Neural cell (in vitro differentiated cells): ENCODE data around the gene SLC2A6.

Source experiments
- EP300 ChIP-seq: fragments of 450-650 bp; conservative IDR thresholded peaks from 2 replicates; pipeline ENCODE4 v1.6.1; 2014; ENCODE audit warnings: antibody characterized with exemption, mild to moderate bottlenecking, moderate library complexity; ENCODE audit not compliant: poor library complexity, severe bottlenecking
- MXI1 ChIP-seq: fragments of 450-650 bp; conservative IDR thresholded peaks from 2 replicates; pipeline ENCODE4 v1.6.1; 2014; ENCODE audit warnings: antibody characterized with exemption, mild to moderate bottlenecking; ENCODE audit not compliant: poor library complexity, severe bottlenecking
- TF ChIP-seq, protein P1 (sequence below): fragments of 450-650 bp; IDR thresholded peaks from 2 replicates; pipeline ENCODE4 v1.5.1; 2014; ENCODE audit warnings: antibody characterized with exemption, mild to moderate bottlenecking, moderate library complexity; ENCODE audit not compliant: poor library complexity, severe bottlenecking

DNA sequence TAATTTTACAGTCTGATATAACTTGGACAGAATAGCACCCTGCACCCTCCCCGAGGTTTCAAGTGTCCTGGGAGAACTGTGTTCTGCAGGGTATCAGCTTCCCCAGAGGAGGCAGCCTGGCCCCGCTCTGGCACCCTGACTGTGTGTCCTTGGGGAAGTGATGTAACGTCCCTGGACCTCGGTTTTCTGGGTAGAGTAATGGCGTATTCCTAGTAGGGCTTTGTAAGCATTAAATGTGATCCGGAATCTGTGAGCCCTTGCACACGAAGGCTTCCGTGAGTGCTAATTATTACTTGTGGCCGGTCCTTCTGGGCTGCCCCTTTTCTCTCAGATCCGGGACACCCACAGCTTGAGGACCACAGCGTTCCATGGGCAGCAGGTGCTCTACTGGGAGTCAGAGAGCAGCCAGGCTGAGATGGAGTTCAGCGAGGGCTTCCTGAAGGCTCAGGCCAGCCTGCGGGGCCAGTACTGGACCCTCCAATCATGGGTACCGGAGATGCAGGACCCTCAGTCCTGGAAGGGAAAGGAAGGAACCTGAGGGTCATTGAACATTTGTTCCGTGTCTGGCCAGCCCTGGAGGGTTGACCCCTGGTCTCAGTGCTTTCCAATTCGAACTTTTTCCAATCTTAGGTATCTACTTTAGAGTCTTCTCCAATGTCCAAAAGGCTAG, 20.1 kb downstream of the SLC2A6 start:
- TF ChIP-seq MXI1: no peak
- TF ChIP-seq EP300: no peak
- TF ChIP-seq, protein P1, sequence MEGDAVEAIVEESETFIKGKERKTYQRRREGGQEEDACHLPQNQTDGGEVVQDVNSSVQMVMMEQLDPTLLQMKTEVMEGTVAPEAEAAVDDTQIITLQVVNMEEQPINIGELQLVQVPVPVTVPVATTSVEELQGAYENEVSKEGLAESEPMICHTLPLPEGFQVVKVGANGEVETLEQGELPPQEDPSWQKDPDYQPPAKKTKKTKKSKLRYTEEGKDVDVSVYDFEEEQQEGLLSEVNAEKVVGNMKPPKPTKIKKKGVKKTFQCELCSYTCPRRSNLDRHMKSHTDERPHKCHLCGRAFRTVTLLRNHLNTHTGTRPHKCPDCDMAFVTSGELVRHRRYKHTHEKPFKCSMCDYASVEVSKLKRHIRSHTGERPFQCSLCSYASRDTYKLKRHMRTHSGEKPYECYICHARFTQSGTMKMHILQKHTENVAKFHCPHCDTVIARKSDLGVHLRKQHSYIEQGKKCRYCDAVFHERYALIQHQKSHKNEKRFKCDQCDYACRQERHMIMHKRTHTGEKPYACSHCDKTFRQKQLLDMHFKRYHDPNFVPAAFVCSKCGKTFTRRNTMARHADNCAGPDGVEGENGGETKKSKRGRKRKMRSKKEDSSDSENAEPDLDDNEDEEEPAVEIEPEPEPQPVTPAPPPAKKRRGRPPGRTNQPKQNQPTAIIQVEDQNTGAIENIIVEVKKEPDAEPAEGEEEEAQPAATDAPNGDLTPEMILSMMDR: no peak
